ENCODE data around the gene ARHGAP26.

The ARHGAP26 gene

GRCh38 chr5:143213851-143214363 is 443.7 kb downstream of the ARHGAP26 start:
- Histone ChIP-seq H3K9ac (ENCODE audit: low read depth, low read length) (no peak overlapping the region), H3K27ac (ENCODE audit: low read depth, low read length) (peak overlapping the region; percentile 62), H3K27me3 (ENCODE audit: control insufficient read depth, insufficient read depth, low read length) (no peaks in the 10 kb centered on the region), H3K36me3 (ENCODE audit: control insufficient read depth, insufficient read depth, low read length) (no peaks in the 10 kb centered on the region), H3K4me3 (ENCODE audit: low read depth, low read length) (no peak overlapping the region), H3K9me3 (ENCODE audit: control insufficient read depth, insufficient read depth, low read length) (no peaks in the 10 kb centered on the region), H3K4me1 (ENCODE audit: control insufficient read depth, insufficient read depth, low read length) (peaks cover 15% of the 10 kb centered on the region)

GRCh38 chr5:143214458-143214857 is 444.3 kb downstream of the ARHGAP26 start:
- no peak overlapping the region for H3K9ac ChIP-seq (ENCODE audit: low read depth, low read length)
- H3K27me3 ChIP-seq (ENCODE audit: control insufficient read depth, insufficient read depth, low read length) = no peaks in the 10 kb centered on the region

GRCh38 chr5:143214890-143215289 is 444.7 kb downstream of the ARHGAP26 start:
- Histone ChIP-seq H3K9ac (ENCODE audit: low read depth, low read length) (no peak overlapping the region), H3K4me1 (ENCODE audit: control insufficient read depth, insufficient read depth, low read length) (peaks cover 15% of the 10 kb centered on the region), H3K9me3 (ENCODE audit: control insufficient read depth, insufficient read depth, low read length) (no peaks in the 10 kb centered on the region), H3K27me3 (ENCODE audit: control insufficient read depth, insufficient read depth, low read length) (no peaks in the 10 kb centered on the region), H3K27ac (ENCODE audit: low read depth, low read length) (no peak overlapping the region), H3K4me3 (ENCODE audit: low read depth, low read length) (no peak overlapping the region), H3K36me3 (ENCODE audit: control insufficient read depth, insufficient read depth, low read length) (no peaks in the 10 kb centered on the region)

More at GRCh38 chr5:143214458-143214857, 444.3 kb downstream of the ARHGAP26 start:
- no peaks in the 10 kb centered on the region for H3K9me3 ChIP-seq (ENCODE audit: control insufficient read depth, insufficient read depth, low read length)
- H3K36me3 ChIP-seq (ENCODE audit: control insufficient read depth, insufficient read depth, low read length) = no peaks in the 10 kb centered on the region
- H3K4me1 ChIP-seq (ENCODE audit: control insufficient read depth, insufficient read depth, low read length) = peaks cover 15% of the 10 kb centered on the region
- no peak overlapping the region for H3K27ac ChIP-seq (ENCODE audit: low read depth, low read length)
- no peak overlapping the region for H3K4me3 ChIP-seq (ENCODE audit: low read depth, low read length)

- no peaks in the 10 kb centered on the region for H3K9me3 ChIP-seq (ENCODE audit: control insufficient read depth, insufficient read depth, low read length)
- H3K9ac ChIP-seq (ENCODE audit: low read depth, low read length) = no peak overlapping the region
- no peak overlapping the region for H3K4me3 ChIP-seq (ENCODE audit: low read depth, low read length)
- no peaks in the 10 kb centered on the region for H3K36me3 ChIP-seq (ENCODE audit: control insufficient read depth, insufficient read depth, low read length)
- H3K4me1 ChIP-seq (ENCODE audit: control insufficient read depth, insufficient read depth, low read length) = peaks cover 15% of the 10 kb centered on the region
- no peak overlapping the region for H3K27ac ChIP-seq (ENCODE audit: low read depth, low read length)
- H3K27me3 ChIP-seq (ENCODE audit: control insufficient read depth, insufficient read depth, low read length) = no peaks in the 10 kb centered on the region
Measured at GRCh38 chr5:143215690-143216089, 445.5 kb downstream of the ARHGAP26 start.

- H3K9ac ChIP-seq (ENCODE audit: low read depth, low read length) = no peak overlapping the region
- no peak overlapping the region for H3K27ac ChIP-seq (ENCODE audit: low read depth, low read length)
- no peak overlapping the region for H3K4me3 ChIP-seq (ENCODE audit: low read depth, low read length)
- no peaks in the 10 kb centered on the region for H3K36me3 ChIP-seq (ENCODE audit: control insufficient read depth, insufficient read depth, low read length)
- H3K9me3 ChIP-seq (ENCODE audit: control insufficient read depth, insufficient read depth, low read length) = no peaks in the 10 kb centered on the region
- H3K27me3 ChIP-seq (ENCODE audit: control insufficient read depth, insufficient read depth, low read length) = no peaks in the 10 kb centered on the region
- H3K4me1 ChIP-seq (ENCODE audit: control insufficient read depth, insufficient read depth, low read length) = peaks cover 15% of the 10 kb centered on the region
Measured at GRCh38 chr5:143216211-143216610, 446.0 kb downstream of the ARHGAP26 start.

- Histone ChIP-seq H3K4me1 (ENCODE audit: control insufficient read depth, insufficient read depth, low read length) (peaks cover 15% of the 10 kb centered on the region), H3K27me3 (ENCODE audit: control insufficient read depth, insufficient read depth, low read length) (no peaks in the 10 kb centered on the region), H3K27ac (ENCODE audit: low read depth, low read length) (no peak overlapping the region), H3K36me3 (ENCODE audit: control insufficient read depth, insufficient read depth, low read length) (no peaks in the 10 kb centered on the region), H3K4me3 (ENCODE audit: low read depth, low read length) (no peak overlapping the region), H3K9me3 (ENCODE audit: control insufficient read depth, insufficient read depth, low read length) (no peaks in the 10 kb centered on the region), H3K9ac (ENCODE audit: low read depth, low read length) (no peak overlapping the region)
Measured at GRCh38 chr5:143217065-143217803, 447.1 kb downstream of the ARHGAP26 start.

GRCh38 chr5:143217804-143218160 is 447.6 kb downstream of the ARHGAP26 start:
- no peak overlapping the region for H3K9ac ChIP-seq (ENCODE audit: low read depth, low read length)
- H3K36me3 ChIP-seq (ENCODE audit: control insufficient read depth, insufficient read depth, low read length) = no peaks in the 10 kb centered on the region
- H3K4me1 ChIP-seq (ENCODE audit: control insufficient read depth, insufficient read depth, low read length) = peaks cover 15% of the 10 kb centered on the region
- H3K27me3 ChIP-seq (ENCODE audit: control insufficient read depth, insufficient read depth, low read length) = no peaks in the 10 kb centered on the region
- no peak overlapping the region for H3K4me3 ChIP-seq (ENCODE audit: low read depth, low read length)
- H3K27ac ChIP-seq (ENCODE audit: low read depth, low read length) = no peak overlapping the region
- no peaks in the 10 kb centered on the region for H3K9me3 ChIP-seq (ENCODE audit: control insufficient read depth, insufficient read depth, low read length)

GRCh38 chr5:143218517-143219170 is 448.5 kb downstream of the ARHGAP26 start:
- no peaks in the 10 kb centered on the region for H3K9me3 ChIP-seq (ENCODE audit: control insufficient read depth, insufficient read depth, low read length)
- H3K36me3 ChIP-seq (ENCODE audit: control insufficient read depth, insufficient read depth, low read length) = no peaks in the 10 kb centered on the region
- H3K9ac ChIP-seq (ENCODE audit: low read depth, low read length) = no peak overlapping the region
- no peak overlapping the region for H3K27ac ChIP-seq (ENCODE audit: low read depth, low read length)
- H3K4me3 ChIP-seq (ENCODE audit: low read depth, low read length) = no peak overlapping the region
- peaks cover 9% of the 10 kb centered on the region for H3K4me1 ChIP-seq (ENCODE audit: control insufficient read depth, insufficient read depth, low read length)
- no peaks in the 10 kb centered on the region for H3K27me3 ChIP-seq (ENCODE audit: control insufficient read depth, insufficient read depth, low read length)

- peaks cover 2% of the 10 kb centered on the region; the same call in 1 of the 2 replicates for H3K4me1 ChIP-seq (ENCODE audit: control insufficient read depth, insufficient read depth, low read length)
- no peaks in the 10 kb centered on the region for H3K27me3 ChIP-seq (ENCODE audit: control insufficient read depth, insufficient read depth, low read length)
- H3K9ac ChIP-seq (ENCODE audit: low read depth, low read length) = no peak overlapping the region
- H3K27ac ChIP-seq (ENCODE audit: low read depth, low read length) = no peak overlapping the region
- no peaks in the 10 kb centered on the region for H3K36me3 ChIP-seq (ENCODE audit: control insufficient read depth, insufficient read depth, low read length)
- H3K9me3 ChIP-seq (ENCODE audit: control insufficient read depth, insufficient read depth, low read length) = no peaks in the 10 kb centered on the region
- H3K4me3 ChIP-seq (ENCODE audit: low read depth, low read length) = no peak overlapping the region
Measured at GRCh38 chr5:143219696-143220095, 449.5 kb downstream of the ARHGAP26 start.

GRCh38 chr5:143220748-143221251 is 450.6 kb downstream of the ARHGAP26 start:
- no peak overlapping the region for H3K4me3 ChIP-seq (ENCODE audit: low read depth, low read length)
- H3K36me3 ChIP-seq (ENCODE audit: control insufficient read depth, insufficient read depth, low read length) = no peaks in the 10 kb centered on the region
- H3K27ac ChIP-seq (ENCODE audit: low read depth, low read length) = no peak overlapping the region
- H3K9ac ChIP-seq (ENCODE audit: low read depth, low read length) = no peak overlapping the region
- H3K9me3 ChIP-seq (ENCODE audit: control insufficient read depth, insufficient read depth, low read length) = no peaks in the 10 kb centered on the region
- H3K27me3 ChIP-seq (ENCODE audit: control insufficient read depth, insufficient read depth, low read length) = no peaks in the 10 kb centered on the region
- no peaks in the 10 kb centered on the region for H3K4me1 ChIP-seq (ENCODE audit: control insufficient read depth, insufficient read depth, low read length)
